Measurements from ENCODE around the gene MGRN1. TPM values are rescaled to one million over a fixed set of nuclear protein-coding genes. Genes with fewer than 3 reads are reported as not detected.

Gene MGRN1
- polyA plus RNA-seq, 3 donors = 3.7 to 48.2 (median 4.7) TPM

DNA sequence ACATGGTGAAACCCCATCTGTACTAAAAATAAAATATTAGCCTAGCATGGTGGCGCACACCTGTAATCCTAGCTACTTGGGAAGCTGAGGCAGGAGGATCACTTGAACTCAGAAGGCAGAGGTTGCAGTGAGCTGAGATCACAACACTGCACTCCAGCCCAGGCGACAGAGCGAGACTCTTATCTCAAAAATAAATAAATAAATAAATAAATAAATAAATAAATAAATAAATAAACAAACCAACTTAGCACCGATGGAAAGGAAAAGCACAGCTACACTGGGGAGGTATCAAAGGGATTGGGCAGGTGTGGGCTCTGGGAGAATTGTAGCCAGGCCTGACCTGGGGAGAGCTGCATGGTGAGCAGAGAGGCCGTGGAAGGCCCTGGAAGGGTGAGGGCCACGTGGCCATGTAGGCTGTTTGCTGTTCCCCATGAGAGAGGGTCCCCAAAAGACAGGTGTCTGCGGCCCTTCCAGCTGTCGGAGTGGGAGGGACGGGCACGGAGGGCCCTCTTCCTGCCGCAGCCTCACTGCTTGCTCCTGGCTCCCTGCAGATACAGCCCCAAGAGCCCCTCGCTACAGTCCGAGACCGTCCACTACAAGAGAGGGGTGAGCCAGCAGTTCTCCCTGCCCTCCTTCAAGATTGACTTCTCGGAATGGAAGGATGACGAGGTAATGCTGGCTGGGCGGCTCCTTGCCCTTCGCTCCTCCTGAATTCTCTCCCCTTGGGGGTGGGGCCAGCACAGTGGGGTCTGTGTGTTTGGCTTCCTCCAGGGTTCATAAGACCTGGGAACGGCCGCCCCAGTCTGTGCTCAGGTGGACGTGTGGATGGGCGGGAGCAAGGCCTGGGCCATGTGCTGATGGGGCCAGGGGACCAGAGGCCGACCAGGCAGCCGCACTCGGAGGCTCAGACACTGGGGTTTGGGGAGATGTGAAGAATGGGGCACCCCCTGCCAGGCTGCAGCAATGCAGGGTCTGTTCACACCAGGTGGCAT is 32.4 kb downstream of the MGRN1 start:
- Histone ChIP-seq H2AFZ (ENCODE audit: insufficient read depth, low read depth, low read length, poor library complexity, severe bottlenecking) (no peak overlapping the region), H3K4me3 (replicated peaks in 1 of 3; ENCODE audit: low read depth in 2 of 3, low read length in 3 of 3) (no peak overlapping the region), H3K4me2 (replicated peaks; ENCODE audit: extremely low read depth, low read length, poor library complexity, severe bottlenecking) (no peak overlapping the region), H3K36me3 (replicated peaks in 1 of 2; ENCODE audit: control insufficient read depth in 1 of 2, insufficient read depth in 2 of 2, low read length in 2 of 2) (peaks cover 69 to 84% of the 10 kb centered on the region in 2 donors), H3K79me2 (ENCODE audit: insufficient read depth, low read length) (peaks cover 26% of the 10 kb centered on the region), H3K27ac (ENCODE audit: low read depth in 1 of 2, low read length in 2 of 2) (no peak overlapping the region), H3K4me1 (ENCODE audit: control insufficient read depth in 1 of 2, insufficient read depth in 2 of 2, low read length in 2 of 2) (peaks cover 4 to 13% of the 10 kb centered on the region in 2 donors), H3K27me3 (ENCODE audit: control insufficient read depth in 2 of 2, insufficient read depth in 2 of 2, low read length in 2 of 2) (no peaks in the 10 kb centered on the region), H4K20me1 (ENCODE audit: insufficient read depth, low read length) (peaks cover 60% of the 10 kb centered on the region), H3K9ac (ENCODE audit: insufficient read depth, low read length, poor library complexity, severe bottlenecking) (no peak overlapping the region), H3K9me3 (replicated peaks in 1 of 2; ENCODE audit: control insufficient read depth in 1 of 2, insufficient read depth in 1 of 2, low read length in 2 of 2) (no peaks in the 10 kb centered on the region)
- Mint-ChIP-seq H3K9me3 (no peaks in the 10 kb centered on the region), H3K4me3 (no peak overlapping the region), H3K27me3 (ENCODE audit: low read depth in 3 of 3) (peaks cover 0 to 2% (median 0%) of the 10 kb centered on the region in 3 donors), H3K36me3 (peaks cover 74 to 97% of the 10 kb centered on the region in 2 donors), H3K27ac (no peak overlapping the region), H3K4me1 (peaks cover 16% of the 10 kb centered on the region)
- TF ChIP-seq, protein P1, sequence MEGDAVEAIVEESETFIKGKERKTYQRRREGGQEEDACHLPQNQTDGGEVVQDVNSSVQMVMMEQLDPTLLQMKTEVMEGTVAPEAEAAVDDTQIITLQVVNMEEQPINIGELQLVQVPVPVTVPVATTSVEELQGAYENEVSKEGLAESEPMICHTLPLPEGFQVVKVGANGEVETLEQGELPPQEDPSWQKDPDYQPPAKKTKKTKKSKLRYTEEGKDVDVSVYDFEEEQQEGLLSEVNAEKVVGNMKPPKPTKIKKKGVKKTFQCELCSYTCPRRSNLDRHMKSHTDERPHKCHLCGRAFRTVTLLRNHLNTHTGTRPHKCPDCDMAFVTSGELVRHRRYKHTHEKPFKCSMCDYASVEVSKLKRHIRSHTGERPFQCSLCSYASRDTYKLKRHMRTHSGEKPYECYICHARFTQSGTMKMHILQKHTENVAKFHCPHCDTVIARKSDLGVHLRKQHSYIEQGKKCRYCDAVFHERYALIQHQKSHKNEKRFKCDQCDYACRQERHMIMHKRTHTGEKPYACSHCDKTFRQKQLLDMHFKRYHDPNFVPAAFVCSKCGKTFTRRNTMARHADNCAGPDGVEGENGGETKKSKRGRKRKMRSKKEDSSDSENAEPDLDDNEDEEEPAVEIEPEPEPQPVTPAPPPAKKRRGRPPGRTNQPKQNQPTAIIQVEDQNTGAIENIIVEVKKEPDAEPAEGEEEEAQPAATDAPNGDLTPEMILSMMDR (IDR thresholded peaks at IDR 0.05) = no peak
- intact Hi-C loops (cut with micrococcal nuclease) = no loop called here
- no peak for DNase-seq
- WGBS (ENCODE audit: insufficient coverage) = 98% methylated on average over 13 of the region's 25 CpGs

GRCh38 chr16:4659363-4660353 is 35.0 kb downstream of the MGRN1 start:
- Mint-ChIP-seq H3K4me3 (no peak overlapping the region), H3K9me3 (no peaks in the 10 kb centered on the region), H3K4me1 (peaks cover 40% of the 10 kb centered on the region), H3K27ac (no peak overlapping the region), H3K36me3 (peaks cover 55 to 71% of the 10 kb centered on the region in 2 donors), H3K27me3 (ENCODE audit: low read depth in 3 of 3) (peaks cover 0 to 2% (median 0%) of the 10 kb centered on the region in 3 donors)
- intact Hi-C loops (cut with micrococcal nuclease) = loop anchor here (5.0 kb wide), 1 partner anchor 32 kb away; no protein-coding TSS in a partner anchor
- no peak overlapping the region for H3K4me3 ChIP-seq (replicated peaks in 1 of 3; ENCODE audit: low read depth in 2 of 3, low read length in 3 of 3)
- peaks cover 28 to 38% of the 10 kb centered on the region in 2 donors for H3K4me1 ChIP-seq (ENCODE audit: control insufficient read depth in 1 of 2, insufficient read depth in 2 of 2, low read length in 2 of 2)
- WGBS (ENCODE audit: insufficient coverage) = 96% methylated on average over 15 of the region's 29 CpGs
- DNase-seq = no peak
- no peak overlapping the region for H3K9ac ChIP-seq (ENCODE audit: insufficient read depth, low read length, poor library complexity, severe bottlenecking)
- H2AFZ ChIP-seq (ENCODE audit: insufficient read depth, low read depth, low read length, poor library complexity, severe bottlenecking) = no peak overlapping the region
- peaks cover 47 to 58% of the 10 kb centered on the region in 2 donors for H3K36me3 ChIP-seq (replicated peaks in 1 of 2; ENCODE audit: control insufficient read depth in 1 of 2, insufficient read depth in 2 of 2, low read length in 2 of 2)
- no peak overlapping the region for H3K27ac ChIP-seq (ENCODE audit: low read depth in 1 of 2, low read length in 2 of 2)
- H3K4me2 ChIP-seq (replicated peaks; ENCODE audit: extremely low read depth, low read length, poor library complexity, severe bottlenecking) = no peak overlapping the region
- no peaks in the 10 kb centered on the region for H3K9me3 ChIP-seq (replicated peaks in 1 of 2; ENCODE audit: control insufficient read depth in 1 of 2, insufficient read depth in 1 of 2, low read length in 2 of 2)
- no peaks in the 10 kb centered on the region for H3K27me3 ChIP-seq (ENCODE audit: control insufficient read depth in 2 of 2, insufficient read depth in 2 of 2, low read length in 2 of 2)
- TF ChIP-seq, protein P1 (IDR thresholded peaks at IDR 0.05) = no peak
- H4K20me1 ChIP-seq (ENCODE audit: insufficient read depth, low read length) = peaks cover 48% of the 10 kb centered on the region
- peaks cover 30% of the 10 kb centered on the region for H3K79me2 ChIP-seq (ENCODE audit: insufficient read depth, low read length)

All from CD14-positive monocyte (primary cell).